GM21515 (cell line): Measurements from ENCODE around the gene BPTF.
"Not testable (repeated sequence)": the region's sequence is repeated elsewhere in the genome, so short reads cannot be mapped to it uniquely, and the experiment has no call there.

ENCODE experiments used
- ATAC-seq: cut with Tn5 transposase; IDR thresholded peaks from one replicate; pipeline ENCODE4 v1.9.1; 2021; ENCODE audit not compliant: unreplicated experiment

Gene BPTF

DNA sequence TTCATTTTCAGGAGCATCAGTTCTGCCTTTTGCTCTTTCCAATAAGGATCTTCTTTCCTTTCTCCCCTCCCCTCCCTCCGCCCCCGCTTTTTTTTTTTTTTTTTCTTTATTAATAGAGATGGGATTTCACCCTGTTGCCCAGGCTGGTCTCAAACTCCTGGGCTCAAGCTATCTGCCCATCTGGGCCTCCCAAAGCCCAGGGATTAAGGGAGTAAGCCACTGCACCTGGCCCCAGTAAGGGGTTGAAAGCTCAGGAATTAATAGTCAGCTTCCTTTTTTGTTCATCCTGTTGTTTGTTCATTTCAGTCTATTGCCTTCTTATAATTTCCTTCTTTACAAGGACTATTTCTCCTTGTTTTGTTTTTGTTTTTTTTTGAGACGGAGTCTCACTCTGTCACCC, 178.9 kb downstream of the BPTF start:
- no peak for ATAC-seq

DNA sequence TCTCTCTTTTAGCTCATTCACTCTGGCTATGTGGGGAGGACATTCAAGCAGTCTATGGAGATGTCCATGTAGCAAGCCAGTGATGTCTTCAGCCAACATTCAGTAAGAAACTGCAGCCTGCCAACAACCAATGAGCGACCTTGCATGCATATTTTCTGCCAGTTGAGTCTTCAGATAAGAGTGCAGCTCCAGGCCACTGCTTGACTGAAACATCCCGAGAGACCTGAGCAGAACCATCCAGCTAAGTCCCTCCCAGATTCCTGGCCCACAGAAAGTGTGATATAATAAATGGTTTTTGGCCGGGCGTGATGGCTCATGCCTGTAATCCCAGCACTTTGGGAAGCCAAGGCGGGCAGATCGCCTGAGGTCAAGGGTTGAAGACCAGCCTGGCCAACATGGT, 181.5 kb downstream of the BPTF start:
- ATAC-seq, result no peak

DNA sequence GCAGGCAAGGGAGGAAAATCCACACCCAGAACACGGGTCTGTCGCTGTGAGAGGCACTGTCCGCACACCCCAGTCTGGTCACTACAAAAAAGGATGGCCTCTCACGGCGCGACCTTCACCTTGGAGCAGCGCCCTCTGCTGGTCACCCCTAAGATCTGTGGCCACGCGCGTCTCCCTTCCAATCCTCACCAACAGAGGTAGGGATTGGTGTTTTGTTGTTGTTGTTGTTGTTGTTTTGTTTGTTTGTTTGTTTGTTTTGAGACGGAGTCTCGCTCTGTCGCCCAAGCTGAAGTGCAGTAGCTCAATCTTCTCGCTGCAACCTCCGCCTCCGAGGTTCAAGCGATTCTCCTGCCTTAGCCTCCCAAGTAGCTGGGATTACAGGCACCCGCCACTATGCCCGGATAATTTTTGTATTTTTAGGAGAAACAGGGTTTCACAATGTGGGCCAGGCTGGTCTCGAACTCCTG, 185.9 kb downstream of the BPTF start:
- no peak for ATAC-seq

DNA sequence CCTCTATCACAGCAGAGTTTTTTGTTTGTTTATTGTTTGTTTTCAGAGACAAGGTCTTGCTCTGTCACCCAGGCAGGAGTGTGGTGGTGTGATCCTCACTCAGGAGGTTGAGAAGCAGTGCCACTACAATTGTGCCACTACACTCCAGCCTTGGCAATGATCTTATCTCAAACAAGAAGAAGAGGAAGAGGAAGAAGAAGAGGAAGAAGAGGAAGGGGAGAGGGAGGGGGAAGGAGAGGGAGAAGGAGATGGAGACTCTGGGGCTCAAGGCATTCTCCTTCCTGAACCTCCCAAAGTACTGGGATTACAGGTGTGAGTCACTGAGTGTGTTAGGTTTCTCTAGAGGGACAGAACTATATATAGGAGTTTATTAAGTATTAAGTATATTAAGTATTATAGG, 188.1 kb downstream of the BPTF start:
- no peak for ATAC-seq

DNA sequence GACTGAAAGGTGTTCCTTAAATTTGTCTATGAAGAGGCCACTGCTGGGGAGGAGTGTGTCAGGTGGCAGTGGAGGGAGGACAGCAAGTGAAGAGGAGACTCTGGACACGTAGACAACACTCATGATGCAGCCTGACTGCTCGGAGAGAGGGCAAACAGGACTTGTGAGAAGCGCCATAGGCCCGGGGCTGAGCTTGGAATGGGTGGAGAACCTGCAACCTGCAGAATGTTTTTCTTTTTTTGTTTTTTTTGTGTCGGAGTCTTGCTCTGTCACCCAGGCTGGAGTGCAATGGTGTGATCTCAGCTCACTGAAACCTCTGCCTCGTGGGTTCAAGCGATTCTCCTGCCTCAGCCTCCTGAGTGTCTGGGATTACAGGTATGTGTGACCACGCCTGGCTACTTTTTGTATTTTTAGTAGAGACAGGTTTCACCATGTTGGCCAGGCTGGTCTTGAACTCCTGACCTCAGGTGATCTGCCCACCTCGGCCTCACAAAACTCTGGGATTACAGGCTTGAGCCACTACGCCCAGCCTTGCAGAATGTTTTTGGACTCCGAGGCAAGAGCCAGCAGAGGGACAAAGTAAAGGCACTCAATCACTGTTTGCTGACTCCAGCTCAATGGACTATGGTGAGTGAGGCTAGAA, 189.9 kb downstream of the BPTF start:
- no peak for ATAC-seq

DNA sequence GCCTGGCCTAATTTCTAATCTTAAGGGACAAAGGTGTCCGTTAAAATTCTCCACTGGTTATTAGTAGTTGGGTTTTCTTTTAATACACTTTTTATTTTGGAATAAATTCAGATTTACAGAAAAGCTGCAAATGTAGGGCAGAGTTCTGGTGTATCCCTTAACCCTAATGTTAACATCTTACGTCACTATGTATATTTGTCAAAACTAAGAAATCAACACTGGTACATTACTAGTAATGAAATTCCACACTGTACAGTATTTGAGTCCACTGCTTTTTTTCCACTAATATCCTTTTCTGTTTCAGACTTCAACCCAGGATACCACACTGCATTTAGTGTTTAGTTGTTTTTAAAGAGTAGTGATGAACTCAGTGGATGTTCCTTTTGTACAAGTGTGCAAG, 191.5 kb downstream of the BPTF start:
- ATAC-seq, result no peak

DNA sequence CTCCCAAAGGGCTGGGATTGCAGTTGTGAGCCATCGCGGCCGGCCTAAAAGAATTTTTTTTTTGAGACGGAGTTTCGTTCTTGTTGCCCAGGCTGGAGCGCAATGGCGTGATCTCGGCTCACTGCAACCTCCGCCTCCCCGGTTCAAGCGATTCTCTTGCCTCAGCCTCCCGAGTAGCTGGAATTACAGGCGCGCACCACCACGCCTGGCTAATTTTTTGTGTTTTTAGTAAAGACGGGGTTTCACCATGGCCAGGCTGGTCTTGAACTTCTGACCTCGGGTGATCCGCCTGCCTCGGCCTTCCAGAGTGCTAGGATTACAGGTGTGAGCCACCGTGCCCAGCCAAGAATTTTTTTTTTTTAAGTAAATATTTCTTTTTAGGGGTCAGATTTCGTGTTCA, 193.2 kb downstream of the BPTF start:
- ATAC-seq, result not testable (repeated sequence)

DNA sequence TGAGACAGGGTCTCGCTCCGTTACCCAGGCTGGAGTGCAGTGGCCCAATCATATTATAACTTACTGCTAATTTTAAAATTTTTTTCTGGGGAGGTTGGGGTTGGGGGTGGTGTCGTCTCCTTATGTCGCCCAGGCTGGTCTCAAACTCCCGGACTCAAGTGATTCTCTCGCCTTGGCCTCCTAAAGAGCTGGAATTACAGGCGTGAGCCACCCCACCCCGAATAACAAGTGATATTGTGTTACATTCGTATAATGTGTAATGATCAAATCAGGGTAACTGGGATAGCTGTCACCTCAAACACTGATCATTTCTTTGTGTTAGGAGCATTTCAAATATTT, 194.0 kb downstream of the BPTF start:
- ATAC-seq, result no peak

DNA sequence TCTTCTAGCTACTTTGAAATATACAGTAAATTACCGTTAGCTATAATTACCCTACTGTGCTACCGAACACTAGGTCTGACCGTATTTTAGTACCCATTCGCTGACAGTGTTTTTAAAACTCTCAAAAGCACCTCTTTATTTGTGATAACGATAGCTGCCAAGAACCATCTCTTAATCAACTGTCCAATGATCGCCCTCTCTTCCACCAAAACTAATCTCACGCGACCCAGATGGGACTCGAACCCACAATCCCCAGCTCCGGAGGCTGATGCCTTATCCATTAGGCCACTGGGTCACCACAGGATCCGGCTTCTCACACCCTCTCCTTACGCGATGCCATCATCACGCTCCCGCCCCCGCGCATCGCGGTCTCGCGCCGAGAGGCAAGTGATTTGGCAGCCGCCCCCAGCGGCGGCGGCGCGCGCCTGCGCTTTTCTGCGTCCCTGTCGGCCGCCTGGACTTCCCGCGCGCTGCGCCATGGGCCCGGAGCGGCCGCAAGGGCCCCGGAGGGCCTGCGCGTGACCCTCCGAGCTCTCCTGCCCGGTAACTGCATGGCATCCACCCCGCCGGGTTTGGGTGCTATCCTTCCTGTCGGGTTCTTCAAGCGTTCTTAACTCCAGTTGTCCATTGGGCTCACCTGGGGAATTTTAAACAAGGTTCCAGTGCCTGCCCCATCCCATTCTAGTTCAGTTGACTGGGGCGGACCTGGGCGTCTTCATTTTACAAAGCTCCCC, 194.5 kb downstream of the BPTF start:
- peak; percentile 86 for ATAC-seq

DNA sequence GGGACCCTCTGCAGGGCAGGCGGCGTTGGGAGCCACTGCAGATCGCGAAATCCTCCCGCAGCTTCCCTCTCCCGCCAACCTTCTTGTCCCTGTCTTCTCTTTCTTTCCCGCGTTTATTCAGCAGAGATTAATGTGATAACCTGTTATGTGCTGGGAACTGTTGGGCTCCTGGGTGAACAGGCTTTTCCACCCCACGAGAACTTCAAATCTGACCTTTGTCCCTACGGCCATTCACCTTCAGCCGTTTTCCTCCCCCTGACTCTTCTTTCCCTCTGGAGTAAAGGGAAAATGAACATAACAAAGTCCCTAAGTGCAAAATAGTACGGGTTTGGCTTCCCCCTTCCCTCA, 195.1 kb downstream of the BPTF start:
- ATAC-seq, result no peak

DNA sequence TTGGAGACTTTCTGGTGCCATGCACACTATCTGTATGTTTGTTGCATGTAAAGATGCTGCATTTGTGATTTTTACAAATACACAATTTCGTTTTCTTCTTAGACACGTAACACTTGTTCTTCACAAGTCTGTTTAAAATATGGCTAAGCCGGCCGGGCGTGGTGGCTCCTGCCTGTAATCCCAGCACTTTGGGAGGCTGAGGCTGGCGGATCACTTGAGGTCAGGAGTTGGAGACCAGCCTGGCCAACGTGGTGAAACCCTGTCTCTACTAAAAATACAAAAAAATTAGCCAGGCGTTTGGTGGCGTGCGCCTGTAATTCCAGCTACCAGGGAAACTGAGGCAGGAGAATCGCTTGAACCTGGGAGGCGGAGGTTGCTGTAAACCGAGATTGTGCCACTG, 195.5 kb downstream of the BPTF start:
- ATAC-seq, result not testable (repeated sequence)

DNA sequence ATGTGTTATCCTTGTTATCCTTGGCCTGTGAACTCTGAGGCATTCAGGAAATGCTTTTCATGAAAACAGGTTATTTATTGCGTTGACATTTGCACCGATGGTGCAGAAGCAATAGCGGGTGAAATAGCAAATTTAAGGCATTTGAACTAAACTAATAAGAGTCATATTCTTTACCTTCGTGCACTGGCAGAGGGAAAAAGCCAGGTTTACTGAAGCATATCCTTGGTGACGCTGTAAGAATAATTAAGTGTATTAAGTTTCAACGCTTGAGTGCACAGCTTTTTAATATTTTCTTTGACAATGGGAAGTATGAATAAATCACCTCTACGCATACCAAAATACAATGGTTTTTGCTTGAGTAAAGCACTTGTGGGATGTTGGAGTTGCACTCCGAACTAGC, 196.7 kb downstream of the BPTF start:
- no peak for ATAC-seq

DNA sequence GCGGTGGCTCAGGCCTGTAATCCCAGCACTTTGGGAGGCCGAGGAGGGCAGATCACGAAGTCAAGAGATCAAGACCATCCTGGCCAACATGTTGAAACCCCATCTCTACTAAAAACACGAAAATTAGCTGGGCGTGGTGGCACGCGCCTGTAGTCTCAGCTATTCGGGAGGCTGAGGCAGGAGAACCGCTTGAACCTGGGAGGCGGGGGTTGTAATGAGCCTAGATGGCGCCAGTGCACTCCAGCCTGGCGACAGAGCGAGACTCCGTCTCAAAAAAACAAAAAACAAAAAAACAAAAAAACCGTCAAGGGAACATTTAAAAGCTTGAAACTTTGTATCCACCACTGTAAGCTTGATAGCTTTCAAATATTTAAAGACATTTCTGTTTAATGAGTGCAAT, 197.2 kb downstream of the BPTF start:
- ATAC-seq, result not testable (repeated sequence)

DNA sequence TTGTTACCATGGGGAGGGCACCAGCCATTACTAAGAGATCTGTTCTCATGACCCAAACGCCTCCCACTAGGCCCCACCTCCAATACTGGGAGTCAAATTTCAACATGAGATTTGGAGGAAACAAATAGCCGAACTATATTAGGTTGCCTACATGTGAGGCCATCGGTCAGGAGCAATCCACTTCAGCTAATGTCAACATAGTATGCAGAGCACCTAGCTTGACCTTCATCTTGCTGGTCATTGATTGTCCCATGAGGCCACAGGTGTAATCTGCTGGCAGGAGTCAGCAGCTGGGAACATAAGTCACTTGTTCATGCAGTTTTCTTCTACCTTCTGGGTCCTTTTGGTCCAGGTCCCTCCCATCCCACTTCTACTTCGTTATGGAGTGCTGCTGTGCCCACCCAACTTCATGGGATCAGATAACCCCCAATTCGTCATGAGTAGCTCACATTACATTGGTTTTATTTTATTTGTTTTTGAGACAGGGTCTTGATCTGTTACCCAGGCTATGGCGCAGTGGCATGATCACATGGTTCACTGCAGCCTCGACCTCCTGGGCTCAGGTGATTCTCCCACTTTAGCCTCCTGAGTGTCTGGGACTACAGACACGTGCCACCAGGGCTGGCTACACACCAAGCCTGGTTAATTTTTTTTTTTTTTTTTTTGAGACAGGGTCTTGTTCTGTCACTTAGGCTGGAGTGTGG, 204.4 kb downstream of the BPTF start:
- ATAC-seq, result no peak
